PC-3 (cell line): Measurements from ENCODE around the gene TNFSF13. TPM values are rescaled to one million over a fixed set of nuclear protein-coding genes. Genes with fewer than 3 reads are reported as not detected.

Experiments used
- ATAC-seq: fragments of 200-7000 bp; cut with Tn5 transposase; 2 replicates; pipeline ENCODE4 v1.9.1; 2020; ENCODE audit warnings: mild to moderate bottlenecking, moderate library complexity
- BruUV-seq: library from RNA; stranded (reverse); fragments of 400-500 nt; replicated peaks from 2 replicates; lab custom pipeline; 2021; lab: Mats Ljungman, UMichigan
- CTCF ChIA-PET: fragments of 300-600 bp; sonication (Branson Sonifier 250); formaldehyde crosslinking; loops from one replicate; lab custom pipeline; 2022; ENCODE audit warnings: antibody characterized with exemption; lab: Charles Lee
- POLR2A ChIA-PET: fragments of 300-600 bp; sonication (Branson Sonifier 250); formaldehyde crosslinking; loops from one replicate; lab custom pipeline; 2022; ENCODE audit warnings: antibody characterized with exemption; ENCODE audit not compliant: unreplicated experiment; lab: Charles Lee
- DNase-seq: peaks from one replicate; pipeline ENCODE4 v3.0.0-alpha.2; 2015
- H2AFZ ChIP-seq: fragments of 300-600 bp; sonication (generic); 2 replicates; pipeline ENCODE4 v1.6.0; 2016; ENCODE audit warnings: antibody characterized with exemption, low read length
- H3F3A ChIP-seq: fragments of 300-600 bp; sonication (generic); one replicate; pipeline ENCODE4 v1.6.0; 2017; ENCODE audit warnings: antibody characterized with exemption, low read length, control low read depth, mild to moderate bottlenecking; ENCODE audit not compliant: unreplicated experiment
- H3K27ac ChIP-seq: fragments of 300-600 bp; sonication (generic); 2 replicates; pipeline ENCODE4 v1.5.1; 2016; ENCODE audit warnings: mild to moderate bottlenecking, low read length
- H3K27me3 ChIP-seq: fragments of 300-600 bp; sonication (generic); 2 replicates; pipeline ENCODE4 v1.6.1; 2016; ENCODE audit warnings: low read length, mixed read lengths
- H3K36me3 ChIP-seq: fragments of 300-600 bp; sonication (generic); 2 replicates; pipeline ENCODE4 v1.6.1; 2016; ENCODE audit warnings: low read depth, mixed run types, low read length, mixed read lengths
- H3K4me1 ChIP-seq: fragments of 300-600 bp; sonication (generic); 2 replicates; pipeline ENCODE4 v1.5.1; 2016; ENCODE audit warnings: low read length; ENCODE audit not compliant: insufficient read depth
- H3K4me2 ChIP-seq: fragments of 300-600 bp; sonication (generic); 2 replicates; pipeline ENCODE4 v1.6.0; 2016; ENCODE audit warnings: low read length
- H3K4me3 ChIP-seq: fragments of 300-600 bp; sonication (generic); 2 replicates; pipeline ENCODE4 v1.5.1; 2016; ENCODE audit warnings: mild to moderate bottlenecking, low read length, mixed read lengths
- H3K79me2 ChIP-seq: fragments of 300-600 bp; sonication (generic); 2 replicates; pipeline ENCODE4 v1.6.1; 2017; ENCODE audit warnings: low read length, mixed read lengths
- H3K9ac ChIP-seq: fragments of 300-600 bp; sonication (generic); 2 replicates; pipeline ENCODE4 v1.6.0; 2016; ENCODE audit warnings: mild to moderate bottlenecking, low read length
- H3K9me2 ChIP-seq: fragments of 300-600 bp; sonication (generic); replicated peaks from 2 replicates; pipeline ENCODE4 v1.6.1; 2016; ENCODE audit warnings: mixed run types, low read length, mixed read lengths
- H3K9me3 ChIP-seq: fragments of 300-600 bp; sonication (generic); 2 replicates; pipeline ENCODE4 v1.6.1; 2016; ENCODE audit warnings: low read length, mixed read lengths
- H4K20me1 ChIP-seq: fragments of 300-600 bp; sonication (generic); 2 replicates; pipeline ENCODE4 v1.6.1; 2016; ENCODE audit warnings: low read length, mixed read lengths
- CTCF ChIP-seq: fragments of 300-600 bp; sonication (generic); conservative IDR thresholded peaks from 2 replicates; pipeline ENCODE4 v1.5.1; 2017; ENCODE audit warnings: antibody characterized with exemption, low read depth, mild to moderate bottlenecking, low read length
- EZH2 ChIP-seq: fragments of 300-600 bp; sonication (generic); IDR thresholded peaks from one replicate; pipeline ENCODE4 v1.6.1; 2017; ENCODE audit warnings: antibody characterized with exemption, mild to moderate bottlenecking, low read length; ENCODE audit not compliant: unreplicated experiment
- EZH2phosphoT487 ChIP-seq: fragments of 300-600 bp; sonication (generic); IDR thresholded peaks from 2 replicates; pipeline ENCODE4 v1.6.1; 2018; ENCODE audit warnings: mild to moderate bottlenecking, antibody characterized with exemption, low read length, borderline replicate concordance
- intact Hi-C: fragments of 100-400 bp; cut with micrococcal nuclease; formaldehyde crosslinking; loops from 2 replicates; pipeline ENCODE4 v1.9.0; 2023
- total RNA-seq: library from RNA; depleted of rRNA; stranded (reverse); fragments of >200 nt; gene quantifications from 2 replicates; pipeline ENCODE4 v1.2.3, GENCODE V29; 2014

TNFSF13 gene
- total RNA-seq, 1 experiment from 2014 or later: 3.6 TPM

- CTCF ChIA-PET: interaction anchor here (0.6 to 0.8 kb wide), 3 partner anchors 11 to 48 kb away, joined by 3 to 4 read pairs (median 4); no protein-coding TSS in a partner anchor
- Histone ChIP-seq H3K4me2 (no peak overlapping the region), H4K20me1 (no peaks in the 10 kb centered on the region), H3K27ac (no peak overlapping the region), H3K4me1 (no peaks in the 10 kb centered on the region), H3K9me2 (no peaks in the 10 kb centered on the region), H2AFZ (no peak overlapping the region), H3K9ac (no peak overlapping the region), H3K4me3 (no peak overlapping the region), H3K36me3 (peaks cover 24% of the 10 kb centered on the region), H3K79me2 (no peaks in the 10 kb centered on the region), H3K27me3 (no peaks in the 10 kb centered on the region), H3K9me3 (no peaks in the 10 kb centered on the region), H3F3A (no peaks in the 10 kb centered on the region)
- no peak for DNase-seq
- POLR2A ChIA-PET: interaction anchor here (0.7 kb wide), 1 partner anchor 156 kb away, joined by 3 read pairs; no protein-coding TSS in a partner anchor
- TF ChIP-seq CTCF (no peak), EZH2phosphoT487 (no peak), EZH2 (no peak)
- no TSS peak for BruUV-seq
- intact Hi-C loops: no loop called here
- ATAC-seq: no peak
Observed at GRCh38 chr17:7512824-7513540, 45.6 kb upstream of the TNFSF13 start.

GRCh38 chr17:7513850-7514419 is 44.6 kb upstream of the TNFSF13 start:
- H3K9me2 ChIP-seq: no peaks in the 10 kb centered on the region
- ATAC-seq (no peak), DNase-seq (no peak)
- TSS peak; percentile 63 for BruUV-seq
- no peaks in the 10 kb centered on the region for H3K27me3 ChIP-seq
- no peaks in the 10 kb centered on the region for H3K79me2 ChIP-seq
- POLR2A ChIA-PET: no interaction called here
- no peaks in the 10 kb centered on the region for H3F3A ChIP-seq
- CTCF ChIA-PET: interaction anchor here (0.6 to 1.2 kb wide), 2 partner anchors 47 to 77 kb away, joined by 8 to 9 read pairs; no protein-coding TSS in a partner anchor
- no peak overlapping the region for H3K27ac ChIP-seq
- TF ChIP-seq EZH2 (no peak), CTCF (no peak), EZH2phosphoT487 (no peak)
- no peak overlapping the region for H3K9ac ChIP-seq
- no peak overlapping the region for H3K4me2 ChIP-seq
- H2AFZ ChIP-seq: no peak overlapping the region
- H4K20me1 ChIP-seq: no peaks in the 10 kb centered on the region
- H3K4me1 ChIP-seq: no peaks in the 10 kb centered on the region
- peaks cover 17% of the 10 kb centered on the region for H3K36me3 ChIP-seq
- intact Hi-C loops: loop anchor here (1.0 kb wide), 1 partner anchor 47 kb away; the partner anchor contains the start of gene SENP3
- H3K4me3 ChIP-seq: no peak overlapping the region
- no peaks in the 10 kb centered on the region for H3K9me3 ChIP-seq
